Measurements from ENCODE around the gene CDC27. TPM values are rescaled to one million over a fixed set of nuclear protein-coding genes. Genes with fewer than 3 reads are reported as not detected.
A peak's percentile ranks its signal among the peaks of the same experiment; 100 is the strongest.
"Not testable (repeated sequence)": the region's sequence is repeated elsewhere in the genome, so short reads cannot be mapped to it uniquely, and the experiment has no call there.

Gene CDC27
- total and polyA plus RNA-seq, 9 donors: 20.5 to 76.8 (median 51.7) TPM

DNA sequence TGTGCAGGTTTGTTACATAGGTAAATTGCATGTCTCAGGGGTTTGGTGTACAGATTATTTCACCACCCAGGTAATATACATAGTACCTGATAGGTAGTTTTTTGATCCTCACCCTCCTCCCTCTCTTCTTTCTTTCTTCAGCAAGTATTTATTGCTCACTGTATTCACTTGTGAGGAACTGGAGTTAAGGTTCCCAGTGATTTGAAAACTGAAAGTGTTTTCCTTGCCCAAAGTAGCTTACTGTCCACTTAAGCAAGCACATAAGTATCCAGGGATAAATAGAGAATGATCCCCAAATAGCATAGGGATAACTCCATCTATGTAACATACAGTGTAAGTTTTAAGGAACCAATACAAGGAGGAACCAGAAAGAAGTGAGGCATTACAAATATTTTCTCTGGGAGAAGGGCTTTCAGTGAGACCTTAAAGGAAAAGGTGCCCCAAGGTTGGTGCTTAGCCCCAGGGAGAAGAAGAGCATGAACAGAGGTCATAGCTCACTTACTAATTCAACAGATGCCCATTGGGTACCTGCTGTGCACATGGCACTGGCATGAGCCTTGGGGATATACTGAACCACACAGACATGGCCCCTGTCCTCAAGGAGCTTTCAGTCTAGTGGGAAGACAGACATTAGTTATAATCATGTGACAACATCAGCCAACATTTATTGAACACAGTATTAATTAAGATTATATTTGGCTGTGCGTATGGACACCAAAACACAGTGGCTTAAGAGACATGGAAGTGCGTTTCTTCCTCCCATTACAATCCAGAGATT is 37.0 kb upstream of the CDC27 start:
- Histone ChIP-seq H3K4me3 (no peak overlapping the region), H3K36me3 (no peaks in the 10 kb centered on the region), H3K27me3 (no peaks in the 10 kb centered on the region), H3K4me1 (ENCODE audit: insufficient read depth) (peaks cover 2% of the 10 kb centered on the region), H3K27ac (peak overlapping the region in 1 of 2 donors; percentile 54), H3K9me3 (no peaks in the 10 kb centered on the region)
- intact Hi-C loops (cut with DNase I): loop anchor here in 3 of 4 donors (5.0 kb wide), 3 partner anchors 91 to 391 kb away; partner anchors contain the start of gene EFCAB13 (in 1 of the 3)
- DNase-seq: no peak
- TF ChIP-seq CTCF (IDR thresholded peaks at IDR 0.05) (no peak), POLR2A (IDR thresholded peaks at IDR 0.05) (no peak), EP300 (IDR thresholded peaks at IDR 0.05) (no peak)
- 94 to 96% (median 96%) methylated on average over 2 of the region's 2 CpGs for WGBS, 3 donors

GRCh38 chr17:47225436-47225858 is 36.4 kb upstream of the CDC27 start:
- 6 to 19% (median 7%) methylated on average over 3 of the region's 3 CpGs for WGBS, 3 donors
- intact Hi-C loops (cut with DNase I): loop anchor here in 3 of 4 donors (5.0 kb wide), 3 partner anchors 92 to 392 kb away; partner anchors contain the start of gene EFCAB13 (in 1 of the 3)
- no peak overlapping the region for H3K4me3 ChIP-seq
- DNase-seq: peak in 3 of 5 donors; percentile 69 to 86 (median 76)
- TF ChIP-seq POLR2A (IDR thresholded peaks at IDR 0.05) (no peak), CTCF (IDR thresholded peaks at IDR 0.05) (no peak), EP300 (IDR thresholded peaks at IDR 0.05) (peak; percentile 22)
- peaks cover 2% of the 10 kb centered on the region for H3K4me1 ChIP-seq (ENCODE audit: insufficient read depth)
- H3K27me3 ChIP-seq: no peaks in the 10 kb centered on the region
- H3K9me3 ChIP-seq: no peaks in the 10 kb centered on the region
- peak overlapping the region in 1 of 2 donors; percentile 54 for H3K27ac ChIP-seq
- H3K36me3 ChIP-seq: no peaks in the 10 kb centered on the region

- 18 to 30% (median 27%) methylated on average over 1 of the region's 1 CpG for WGBS, 3 donors
- Histone ChIP-seq H3K4me3 (no peak overlapping the region), H3K27me3 (no peaks in the 10 kb centered on the region), H3K9me3 (no peaks in the 10 kb centered on the region), H3K27ac (peak overlapping the region; percentile 31 to 54), H3K4me1 (ENCODE audit: insufficient read depth) (peaks cover 2% of the 10 kb centered on the region), H3K36me3 (no peaks in the 10 kb centered on the region)
- TF ChIP-seq EP300 (IDR thresholded peaks at IDR 0.05): no peak
- TF ChIP-seq CTCF (IDR thresholded peaks at IDR 0.05): no peak
- TF ChIP-seq POLR2A (IDR thresholded peaks at IDR 0.05): no peak
- no peak for DNase-seq
- intact Hi-C loops (cut with DNase I): loop anchor here in 3 of 4 donors (5.0 kb wide), 3 partner anchors 92 to 392 kb away; partner anchors contain the start of gene EFCAB13 (in 1 of the 3)
Measured at GRCh38 chr17:47224966-47225365, 35.9 kb upstream of the CDC27 start.

GRCh38 chr17:47224077-47224476 is 35.0 kb upstream of the CDC27 start:
- DNase-seq; H3K4me1 ChIP-seq (ENCODE audit: insufficient read depth); H3K36me3 ChIP-seq; H3K4me3 ChIP-seq; intact Hi-C loops (cut with DNase I); H3K27ac ChIP-seq; H3K9me3 ChIP-seq; H3K27me3 ChIP-seq: not testable (repeated sequence)
- 96 to 99% (median 98%) methylated on average over 2 of the region's 2 CpGs for WGBS, 3 donors

GRCh38 chr17:47223460-47223859 is 34.4 kb upstream of the CDC27 start:
- DNase-seq: no peak
- intact Hi-C loops (cut with DNase I): no loop called here
- Histone ChIP-seq H3K36me3 (no peaks in the 10 kb centered on the region), H3K4me3 (no peak overlapping the region), H3K4me1 (ENCODE audit: insufficient read depth) (peaks cover 2% of the 10 kb centered on the region), H3K27ac (no peak overlapping the region), H3K27me3 (no peaks in the 10 kb centered on the region), H3K9me3 (no peaks in the 10 kb centered on the region)
- 86 to 93% (median 92%) methylated on average over 5 of the region's 5 CpGs for WGBS, 3 donors
- no peak for TF ChIP-seq CTCF (IDR thresholded peaks at IDR 0.05)
